ENCODE measurements around the gene UBR1.
"Not testable (repeated sequence)": the region's sequence is repeated elsewhere in the genome, so short reads cannot be mapped to it uniquely, and the experiment has no call there.

Gene UBR1

GRCh38 chr15:43056696-43057095, 49.1 kb downstream of the UBR1 start:
- DNase-seq (ENCODE audit: low read depth): no peak

GRCh38 chr15:43052860-43053259, 53.0 kb downstream of the UBR1 start:
- no peak for DNase-seq (ENCODE audit: low read depth)

DNA sequence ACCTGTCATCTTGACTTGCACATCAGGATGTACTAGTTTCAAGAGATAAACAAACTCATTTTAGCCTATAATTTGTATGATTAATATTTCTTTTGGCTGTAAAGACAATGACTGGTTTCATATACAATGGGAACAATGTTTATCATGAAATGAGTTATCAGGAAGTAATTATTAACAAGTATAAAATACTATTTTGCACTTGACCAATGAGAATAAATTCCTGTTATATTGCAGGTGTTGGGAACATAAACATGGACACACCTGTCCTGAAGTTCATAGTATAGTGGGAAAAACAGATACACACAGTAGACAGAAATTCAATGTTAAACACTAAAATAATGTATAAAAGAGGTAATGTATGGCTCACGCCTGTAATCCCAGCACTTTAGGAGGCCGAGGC, 56.9 kb downstream of the UBR1 start:
- no peak for DNase-seq (ENCODE audit: low read depth)

DNA sequence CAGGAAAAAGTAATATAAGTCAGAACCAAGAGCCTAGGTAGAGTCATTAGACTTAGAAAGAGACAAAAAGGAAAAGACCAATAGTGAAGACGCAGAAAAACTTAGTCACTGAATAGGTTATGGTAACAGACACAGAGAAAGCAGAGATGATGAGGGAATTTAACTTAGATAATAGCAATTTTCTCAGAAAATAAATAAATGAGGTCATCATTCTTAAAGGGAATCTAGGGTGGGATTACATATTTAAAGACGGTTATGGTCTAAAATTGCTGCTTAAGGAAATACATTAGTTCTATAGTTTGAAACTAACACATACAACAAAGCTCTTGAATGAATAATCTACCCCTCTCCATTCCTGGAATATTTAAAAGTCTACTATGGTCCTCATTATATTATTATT, 59.4 kb downstream of the UBR1 start:
- DNase-seq (ENCODE audit: low read depth): no peak

DNA sequence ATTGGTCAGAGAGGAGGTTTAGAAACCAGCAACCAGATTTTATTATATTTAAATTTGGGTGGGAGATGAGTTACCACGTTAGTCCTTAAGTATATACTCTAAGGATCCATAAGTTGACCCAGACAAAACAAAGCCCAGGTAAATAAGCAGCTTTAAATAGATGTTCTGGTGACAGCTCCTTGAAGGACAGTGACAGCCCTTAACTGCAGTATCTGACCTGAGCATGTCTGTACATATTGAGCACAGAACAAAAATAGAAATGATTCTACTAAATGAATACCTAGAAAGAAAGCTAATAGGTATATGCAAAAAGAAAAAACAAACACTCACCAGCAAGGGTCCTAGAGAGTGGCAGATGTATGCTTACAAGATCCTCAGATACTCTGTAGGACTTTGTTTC, 63.0 kb downstream of the UBR1 start:
- DNase-seq (ENCODE audit: low read depth): no peak

GRCh38 chr15:43041085-43041484, 64.8 kb downstream of the UBR1 start:
- DNase-seq (ENCODE audit: low read depth): not testable (repeated sequence)

GRCh38 chr15:43035240-43035639, 70.6 kb downstream of the UBR1 start:
- DNase-seq (ENCODE audit: low read depth): not testable (repeated sequence)

DNA sequence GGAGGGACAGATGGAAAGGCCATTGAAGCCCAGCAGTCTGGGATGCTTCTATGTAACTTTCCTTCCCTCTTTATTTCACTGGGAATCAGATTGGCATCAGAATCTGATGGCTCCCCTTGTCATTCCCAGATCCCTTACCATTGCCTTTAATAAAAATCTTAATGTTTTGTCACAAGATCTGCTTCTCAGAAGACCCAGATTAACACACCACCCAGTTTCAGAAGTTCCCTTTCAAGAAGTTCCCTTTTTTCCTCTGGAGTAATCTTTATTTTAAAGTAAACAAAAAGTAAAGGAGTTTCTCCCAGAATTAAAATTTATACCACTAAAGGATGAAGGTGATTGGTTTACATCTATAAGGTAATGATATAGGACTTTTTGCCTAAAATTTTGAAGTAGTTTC, 76.4 kb downstream of the UBR1 start:
- DNase-seq (ENCODE audit: low read depth): no peak

DNA sequence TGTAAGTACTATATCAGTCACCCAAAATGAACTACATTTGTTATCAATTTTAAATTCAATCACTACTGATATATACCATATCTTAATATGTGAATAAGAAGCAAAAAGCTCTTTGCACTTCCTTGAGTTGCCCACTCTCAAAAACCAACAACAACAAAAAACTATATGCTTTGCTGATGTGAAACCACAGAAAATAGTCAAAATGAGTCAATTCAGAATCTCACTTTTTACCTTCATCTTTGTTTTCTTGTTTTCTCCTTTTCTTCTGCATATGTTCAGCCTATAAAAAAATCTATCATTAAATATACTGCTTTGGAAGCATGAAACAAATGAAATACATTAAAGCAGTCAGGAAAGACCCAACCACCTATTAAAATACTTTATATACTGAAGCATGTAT, 80.7 kb downstream of the UBR1 start:
- DNase-seq (ENCODE audit: low read depth): no peak

- DNase-seq (ENCODE audit: low read depth): not testable (repeated sequence)
Measured at GRCh38 chr15:43014671-43015070, 91.2 kb downstream of the UBR1 start.

DNA sequence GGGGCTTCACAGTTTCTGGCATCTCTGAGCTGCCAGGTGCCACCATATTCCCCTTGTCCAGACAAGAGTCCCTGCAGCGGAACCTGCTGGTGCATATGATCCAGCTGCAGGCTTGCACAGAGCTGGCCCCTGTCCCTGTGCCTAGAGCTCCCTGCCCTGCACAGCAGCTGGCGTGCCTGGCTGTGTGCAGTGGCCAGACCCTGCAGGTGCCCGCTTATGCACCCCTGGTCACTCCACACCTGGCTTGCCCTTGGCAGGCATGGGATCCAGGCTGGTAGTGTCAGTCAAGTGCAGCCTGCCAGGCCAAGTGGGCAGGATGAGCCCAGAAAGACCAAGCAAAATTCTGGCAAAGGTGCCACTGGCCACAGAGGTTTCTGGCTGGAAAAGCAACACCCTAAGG, 96.6 kb downstream of the UBR1 start:
- no peak for DNase-seq (ENCODE audit: low read depth)

GRCh38 chr15:43008150-43008549, 97.7 kb downstream of the UBR1 start:
- DNase-seq (ENCODE audit: low read depth): no peak

- DNase-seq (ENCODE audit: low read depth): no peak
Measured at GRCh38 chr15:43007551-43007950, 98.3 kb downstream of the UBR1 start.

DNA sequence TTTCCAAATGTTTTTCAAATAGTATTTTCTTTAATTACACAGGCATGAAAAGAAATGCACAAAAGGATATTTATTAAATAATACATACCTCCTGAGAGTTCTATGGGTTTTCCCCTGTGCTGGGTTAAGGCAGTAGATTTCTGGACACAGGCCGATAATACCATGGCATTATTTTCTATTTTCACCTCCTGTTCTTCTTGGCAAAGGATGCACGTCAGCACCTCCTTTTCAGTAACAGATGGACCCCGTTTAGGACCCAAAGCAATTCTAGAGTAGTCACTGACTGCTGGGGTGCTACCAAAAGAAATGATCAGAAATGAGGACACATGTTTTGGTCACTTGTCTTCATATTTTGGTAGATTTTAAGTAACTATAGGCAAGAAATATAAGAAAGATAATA, 98.8 kb downstream of the UBR1 start:
- no peak for DNase-seq (ENCODE audit: low read depth)

DNA sequence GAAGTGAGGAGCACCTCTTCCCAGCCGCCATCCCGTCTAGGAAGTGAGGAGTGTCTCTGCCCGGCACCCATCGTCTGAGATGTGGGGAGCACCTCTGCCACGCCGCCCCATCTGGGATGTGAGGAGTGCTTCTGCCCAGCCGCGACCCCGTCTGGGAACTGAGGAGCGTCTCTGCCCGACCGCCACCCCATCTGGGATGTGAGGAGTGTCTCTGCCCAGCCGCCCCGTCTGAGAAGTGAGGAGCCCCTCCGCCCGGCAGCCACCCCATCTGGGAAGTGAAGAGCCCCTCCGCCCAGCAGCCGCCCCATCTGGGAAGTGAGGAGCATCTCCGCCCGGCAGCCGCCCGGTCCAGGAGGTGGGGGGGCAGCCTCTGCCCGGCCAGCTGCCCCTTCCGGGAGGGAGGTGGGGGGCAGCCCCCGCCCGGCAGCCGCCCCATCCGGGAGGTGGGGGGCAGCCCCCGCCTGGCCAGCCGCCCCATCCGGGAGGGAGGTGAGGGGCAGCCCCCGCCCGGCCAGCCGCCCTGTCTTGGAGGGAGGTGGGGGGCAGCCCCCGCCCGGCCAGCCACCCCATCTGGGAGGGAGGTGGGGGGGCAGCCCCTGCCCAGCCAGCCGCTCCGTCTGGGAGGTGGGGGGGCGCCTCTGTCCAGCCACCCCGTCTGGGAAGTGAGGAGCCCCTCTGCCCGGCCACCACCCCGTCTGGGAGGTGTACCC, 100.8 kb downstream of the UBR1 start:
- not testable (repeated sequence) for DNase-seq (ENCODE audit: low read depth)

DNA sequence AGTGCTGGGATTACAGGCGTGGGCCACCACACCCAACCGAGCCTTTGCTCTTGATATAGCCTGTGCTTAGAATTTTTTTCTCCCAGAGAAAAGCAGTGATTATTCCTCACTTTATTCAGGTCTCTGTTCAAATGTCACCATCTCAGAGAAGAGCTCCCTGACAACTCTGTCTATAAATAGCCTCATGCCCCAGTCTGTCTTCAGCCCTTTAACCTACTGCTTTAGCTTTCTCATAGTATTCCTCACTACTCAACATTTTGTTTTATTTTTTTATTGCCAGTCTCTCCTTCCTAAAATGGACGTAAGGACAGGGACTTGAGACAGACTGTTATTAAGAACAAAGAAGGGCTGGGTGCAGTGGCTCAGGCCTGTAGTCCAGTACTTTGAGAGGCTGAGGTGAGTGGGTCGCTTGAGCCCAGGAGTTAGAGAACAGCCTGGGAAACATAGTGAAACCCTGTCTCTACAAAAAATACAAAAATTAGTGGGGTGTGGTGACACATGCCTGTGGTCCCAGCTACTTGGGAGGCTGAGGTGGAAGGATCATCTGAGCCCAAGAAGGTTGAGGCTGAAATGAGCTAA, 106.5 kb downstream of the UBR1 start:
- no peak for DNase-seq (ENCODE audit: low read depth)

DNA sequence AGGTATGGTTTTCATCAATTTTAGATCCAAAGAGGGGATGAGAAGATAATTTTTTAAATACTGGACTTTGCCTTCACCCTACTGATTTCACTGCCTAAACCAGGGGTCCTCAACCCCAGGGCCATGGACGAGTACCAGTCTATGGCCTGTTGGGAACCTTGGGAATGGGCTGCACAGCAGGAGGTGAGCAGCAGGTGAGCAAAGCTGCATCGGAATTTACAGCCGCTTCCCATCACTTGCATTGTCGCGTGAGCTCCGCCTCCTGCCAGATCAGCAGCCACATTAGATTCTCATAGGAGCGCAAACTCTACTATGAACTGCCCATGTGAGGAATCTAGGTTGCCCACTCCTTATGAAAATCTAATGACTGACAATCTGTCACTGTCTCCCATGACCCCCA, 109.0 kb downstream of the UBR1 start:
- DNase-seq (ENCODE audit: low read depth): no peak

DNA sequence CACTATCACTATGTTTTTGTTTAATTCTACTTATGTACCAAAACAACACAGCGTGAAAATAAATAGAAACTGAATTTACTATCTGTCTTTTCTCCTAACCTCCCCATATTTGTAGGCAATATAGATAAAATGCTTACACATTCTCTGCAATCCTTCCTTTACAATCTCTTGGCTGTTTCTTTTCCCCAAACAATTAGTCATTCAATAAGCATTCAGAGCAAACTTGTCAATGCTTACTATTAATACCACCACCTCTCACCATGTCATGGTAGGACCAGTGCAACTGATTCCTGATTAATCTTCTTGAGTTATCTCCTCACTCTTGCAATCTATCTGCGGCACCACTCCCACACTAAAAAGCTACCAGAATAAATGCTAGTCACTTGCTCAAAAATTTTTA, 111.3 kb downstream of the UBR1 start:
- DNase-seq (ENCODE audit: low read depth): no peak

DNA sequence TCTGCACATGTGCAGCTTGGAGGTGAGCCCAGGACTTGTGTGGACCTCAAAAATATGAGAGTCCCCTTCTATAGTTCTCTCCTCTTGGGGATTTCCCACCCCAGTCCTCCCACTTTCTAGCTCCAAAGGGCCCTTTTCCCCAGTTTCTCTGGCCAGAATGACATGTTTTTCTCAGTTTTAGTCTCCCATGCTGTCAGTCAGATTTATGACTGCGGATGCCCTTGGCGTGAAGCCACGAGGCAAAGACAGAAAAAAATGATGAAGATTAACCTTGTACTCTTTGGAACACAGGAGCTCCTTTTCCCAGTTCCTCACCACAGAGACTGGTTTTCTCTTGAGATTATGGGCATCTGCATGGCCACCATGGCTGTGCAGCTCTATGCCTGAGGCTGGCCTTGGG, 113.2 kb downstream of the UBR1 start:
- no peak for DNase-seq (ENCODE audit: low read depth)

DNA sequence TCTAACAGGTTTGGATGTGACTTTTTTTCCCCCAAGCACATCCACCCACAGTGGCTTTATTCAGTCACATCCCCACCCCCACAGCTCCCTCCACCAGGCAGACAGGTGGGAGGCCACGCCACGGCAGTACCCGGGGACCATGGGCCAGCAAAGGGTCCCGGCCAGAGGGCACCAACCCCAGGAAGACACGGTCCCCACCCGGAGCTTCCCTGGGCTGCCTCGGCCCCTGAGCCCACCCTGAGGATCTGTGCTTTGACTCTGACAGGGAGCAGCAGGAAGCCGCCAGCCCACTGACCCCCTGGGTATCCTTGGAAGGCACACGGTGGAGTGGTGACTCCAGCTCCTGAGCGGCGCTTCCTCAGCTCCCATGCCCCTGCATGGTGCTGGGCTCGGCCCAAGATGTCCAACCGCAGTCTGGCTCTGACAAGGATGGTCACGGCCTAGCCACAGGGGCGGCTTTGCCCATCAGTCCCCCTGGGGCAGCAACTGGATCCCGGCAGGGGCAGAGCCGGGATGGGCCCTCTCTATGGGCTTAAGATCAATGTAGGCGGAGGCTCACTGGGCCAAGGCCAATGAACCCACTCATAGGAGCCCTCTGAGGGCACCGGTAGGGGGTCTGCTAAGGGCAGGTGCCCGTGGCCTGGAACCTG, 119.0 kb downstream of the UBR1 start:
- no peak for DNase-seq (ENCODE audit: low read depth)

GRCh38 chr15:42984493-42985034, 121.3 kb downstream of the UBR1 start:
- no peak for DNase-seq (ENCODE audit: low read depth)

DNA sequence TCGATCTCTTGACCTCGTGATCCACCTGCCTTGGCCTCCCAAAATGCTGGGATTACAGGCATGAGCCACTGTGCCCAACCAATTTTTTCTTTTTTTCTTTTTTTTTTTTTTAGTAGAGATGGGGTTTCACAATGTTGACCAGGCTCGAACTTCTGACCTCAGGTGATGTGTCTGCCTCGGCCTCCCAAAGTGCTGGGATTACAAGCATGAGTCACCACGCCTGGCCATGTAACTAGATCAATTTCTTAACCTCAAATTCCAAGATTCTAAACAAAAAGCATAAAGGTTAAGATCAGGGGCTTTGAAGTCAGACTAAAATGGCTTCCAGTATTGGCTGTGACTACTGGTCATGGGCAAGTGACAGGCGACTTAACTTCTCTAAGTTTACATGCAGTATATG, 126.7 kb downstream of the UBR1 start:
- DNase-seq (ENCODE audit: low read depth): not testable (repeated sequence)

- DNase-seq (ENCODE audit: low read depth): no peak
Measured at GRCh38 chr15:42974202-42974862, 131.5 kb downstream of the UBR1 start.

Measured in stimulated activated CD8-positive, alpha-beta memory T cell treated with anti-CD3 and anti-CD28 coated beads, Interleukin-4, amount 100 ng/mL, for 24 hours (primary cell).